COLO668 (cell line): ENCODE data around the gene ACTL6A.
A peak's percentile ranks its signal among the peaks of the same experiment; 100 is the strongest.
"Not testable (repeated sequence)": the region's sequence is repeated elsewhere in the genome, so short reads cannot be mapped to it uniquely, and the experiment has no call there.

Experiments
- DNase-seq: peaks from one replicate; lab custom pipeline; 2025; ENCODE audit not compliant: unreplicated experiment; lab: John Stamatoyannopoulos, UW

ACTL6A gene

DNA sequence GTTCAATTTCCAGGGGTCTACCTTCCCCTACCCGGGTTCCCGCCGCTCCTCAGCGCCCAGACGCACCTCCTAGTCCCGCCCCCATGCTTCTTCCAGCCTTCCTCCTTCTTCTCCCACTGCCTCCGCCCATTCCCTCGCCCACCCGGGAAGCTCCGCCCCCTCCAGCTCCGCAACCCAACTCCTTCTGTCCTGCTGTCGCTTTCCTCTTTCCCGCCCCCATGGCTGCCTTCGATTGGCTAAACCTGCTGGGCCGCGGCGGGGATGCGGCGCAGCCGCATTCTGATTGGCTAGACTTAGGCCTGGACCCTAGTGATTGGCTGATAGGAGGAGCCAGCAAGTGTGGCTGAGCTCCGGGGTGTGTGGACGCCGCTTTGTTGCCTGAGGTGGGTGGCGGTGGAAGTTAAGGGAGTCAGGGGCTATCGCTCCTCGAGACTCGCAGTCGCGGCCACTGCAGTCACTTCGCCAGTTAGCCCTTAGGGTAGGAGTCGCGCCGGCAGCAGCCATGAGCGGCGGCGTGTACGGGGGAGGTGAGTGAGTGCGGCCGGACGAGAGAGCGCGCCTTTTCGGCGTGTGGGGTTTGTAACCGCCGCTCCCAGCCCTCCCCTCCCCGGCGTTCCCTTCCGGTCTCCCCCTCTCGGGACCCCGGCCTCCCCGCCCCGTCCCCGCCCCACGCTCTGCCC lies at the start of gene ACTL6A:
Gene ACTL6A (plus strand): TSS at position 336 of the 680 bp plus-strand sequence. CDS start 167 bp downstream, at position 503.
- DNase-seq = peak; percentile 96

DNA sequence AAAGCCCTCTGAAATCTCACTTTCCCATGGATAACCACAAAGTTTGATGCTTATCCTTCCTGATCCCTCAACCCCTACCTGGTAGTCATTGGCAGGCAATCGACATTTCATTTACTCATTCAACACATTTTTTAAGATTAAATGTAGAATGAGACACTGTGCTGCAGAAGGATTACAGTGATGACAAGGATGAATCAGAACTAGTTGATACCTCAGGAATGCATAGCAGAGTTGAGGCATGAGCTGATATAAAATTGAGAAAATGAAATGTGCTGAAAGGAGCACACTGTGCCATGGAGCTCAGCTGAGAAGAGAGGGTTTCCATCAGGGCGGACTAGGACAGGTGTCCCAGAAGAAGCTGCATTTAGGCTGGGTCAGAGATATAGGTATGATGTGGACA lies 48.9 kb upstream of the ACTL6A start:
- DNase-seq = no peak

DNA sequence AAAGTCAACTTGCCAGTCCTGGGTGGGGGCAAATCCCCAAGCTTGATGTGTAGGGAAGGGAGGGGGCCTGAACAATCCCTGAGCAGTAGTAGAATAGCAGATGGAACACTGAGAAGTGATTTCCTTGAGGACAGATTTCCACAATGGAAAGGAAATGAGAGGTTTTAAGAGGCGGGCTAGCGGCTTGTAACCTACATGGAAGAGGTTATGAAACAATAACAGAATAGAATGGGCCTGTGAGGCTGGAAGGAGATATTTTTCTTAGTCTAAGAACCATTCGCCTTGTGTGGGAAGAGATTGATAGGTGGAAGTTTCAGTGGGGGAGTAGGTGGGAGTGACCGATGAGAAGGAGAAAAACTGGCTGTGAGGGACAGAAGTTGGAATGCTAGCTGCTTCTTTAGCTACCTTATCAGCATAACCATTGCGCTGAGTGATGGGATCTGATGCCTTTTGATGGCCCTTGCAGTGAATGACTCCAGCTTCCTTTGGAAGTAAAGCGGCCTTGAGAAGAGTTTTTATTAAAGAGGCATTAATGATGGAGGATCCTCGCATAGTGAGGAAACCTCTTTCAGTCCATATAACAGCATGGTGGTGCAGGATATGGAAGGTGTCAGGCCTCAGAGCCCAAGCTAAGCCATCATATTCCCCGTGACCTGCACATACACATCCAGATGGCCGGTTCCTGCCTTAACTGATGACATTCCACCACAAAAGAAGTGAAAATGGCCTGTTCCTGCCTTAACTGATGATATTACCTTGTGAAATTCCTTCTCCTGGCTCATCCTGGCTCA lies 46.1 kb upstream of the ACTL6A start:
- not testable (repeated sequence) for DNase-seq

DNA sequence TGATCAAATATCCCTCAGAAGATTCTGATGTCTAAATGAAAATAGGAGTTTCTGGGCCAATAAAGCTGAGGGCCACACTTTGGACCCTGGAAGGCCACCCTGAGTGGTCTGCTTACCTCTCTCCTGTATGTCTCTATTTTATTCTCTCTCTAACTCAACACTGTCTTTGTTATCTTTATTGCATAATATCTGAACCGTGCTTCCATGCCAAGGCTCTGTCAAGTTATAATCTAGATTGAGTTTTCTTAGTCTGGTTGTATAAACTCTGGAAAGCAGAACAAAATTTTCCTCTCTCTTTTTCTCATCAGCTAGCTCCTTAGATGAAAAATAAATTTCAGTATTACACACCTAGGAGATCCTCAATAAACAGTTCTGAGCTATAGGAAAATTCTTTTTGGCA lies 36.2 kb upstream of the ACTL6A start:
- no peak for DNase-seq

DNA sequence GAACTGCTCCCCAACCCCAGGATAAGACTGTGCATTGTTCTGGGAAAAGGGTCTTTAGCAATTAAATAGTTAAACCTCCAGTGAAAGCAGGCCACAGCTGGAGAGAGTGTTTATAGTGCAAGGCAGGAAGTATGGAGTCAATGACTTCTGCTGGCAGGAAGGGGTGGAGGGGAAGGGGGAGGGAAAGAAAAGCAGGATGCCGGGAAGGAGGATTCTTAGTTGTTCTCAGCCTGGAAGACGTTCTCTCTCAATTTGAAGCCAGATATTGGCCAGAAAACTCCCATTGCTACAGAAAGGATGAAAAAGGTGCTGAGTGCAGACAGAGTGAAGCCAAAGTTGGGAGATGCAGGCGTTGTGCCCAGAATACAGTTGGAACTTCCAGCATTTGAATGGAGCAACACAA lies 35.7 kb upstream of the ACTL6A start:
- no peak for DNase-seq

DNA sequence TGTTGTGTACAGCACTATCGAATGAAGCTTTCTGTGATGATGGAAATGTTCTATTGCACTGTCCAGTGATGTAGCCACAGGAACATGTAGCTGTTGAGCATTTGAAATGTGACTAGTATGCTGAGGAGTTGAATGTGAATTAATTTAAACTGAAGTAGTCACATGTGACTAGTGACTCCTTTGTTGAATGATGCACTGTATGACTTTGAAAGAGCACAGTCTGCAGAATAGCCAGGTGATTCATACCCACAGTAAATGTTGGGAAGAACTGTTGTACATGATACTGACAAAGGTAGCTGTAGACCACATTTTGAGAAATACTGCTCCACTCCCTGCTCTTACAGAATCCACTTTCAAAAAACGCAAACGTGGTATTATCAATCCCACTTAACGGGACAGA lies 34.0 kb upstream of the ACTL6A start:
- DNase-seq = no peak

DNA sequence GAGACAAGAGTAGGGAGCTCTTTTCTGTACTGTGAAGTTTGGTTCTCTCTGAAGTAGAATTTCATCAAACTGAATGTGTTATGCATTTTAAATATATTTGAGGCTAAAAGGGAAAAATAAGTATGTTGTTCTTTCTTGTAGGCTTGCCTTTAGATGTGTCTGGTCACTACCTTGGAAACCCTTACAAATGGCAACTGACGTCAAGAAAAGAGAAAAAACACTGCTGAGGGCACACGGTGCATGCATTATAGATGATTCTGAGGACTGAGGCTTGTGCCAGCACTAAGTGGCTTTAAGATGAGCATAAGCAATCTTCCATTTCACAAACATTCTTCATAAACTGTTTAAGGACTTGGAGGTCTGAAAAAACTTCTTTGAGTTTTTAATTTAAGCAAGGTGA lies 31.1 kb upstream of the ACTL6A start:
- DNase-seq = no peak

DNA sequence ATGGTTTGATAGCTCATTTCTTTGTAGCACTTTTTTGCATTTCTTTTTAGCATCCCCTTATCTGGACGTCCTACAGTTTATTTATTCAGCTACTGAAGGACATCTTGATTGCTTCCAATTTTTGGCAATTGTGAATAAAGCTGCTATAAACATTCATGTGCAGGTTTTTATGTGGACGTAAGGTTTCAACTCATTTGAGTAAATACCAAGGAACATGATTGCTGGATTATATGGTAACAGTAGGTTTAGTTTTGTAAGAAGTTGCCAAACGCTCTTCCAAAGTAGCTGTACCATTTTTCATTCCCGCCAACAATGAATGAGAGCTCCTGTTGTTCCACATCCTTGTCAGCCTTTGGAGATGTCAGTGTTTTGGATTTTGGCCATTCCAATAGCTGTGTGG lies 29.5 kb upstream of the ACTL6A start:
- DNase-seq = no peak

DNA sequence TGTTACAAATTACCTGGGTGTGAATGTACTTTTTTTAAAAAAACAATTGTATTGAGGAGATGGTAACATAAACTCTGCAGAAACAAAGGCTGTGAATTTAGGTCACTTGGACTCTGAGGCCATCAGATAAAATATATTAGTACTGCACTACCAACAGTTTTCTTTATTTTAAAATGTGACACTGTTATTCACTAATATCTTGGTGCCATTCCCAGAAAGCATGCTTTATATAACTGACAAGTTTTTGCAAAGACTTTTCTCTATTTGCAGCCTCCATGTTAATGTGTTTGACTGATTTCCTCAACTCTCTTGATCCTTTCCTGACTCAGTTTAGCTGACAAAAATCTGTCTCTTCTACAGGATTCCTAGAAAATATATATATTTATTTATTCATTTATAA lies 26.5 kb upstream of the ACTL6A start:
- DNase-seq = no peak

DNA sequence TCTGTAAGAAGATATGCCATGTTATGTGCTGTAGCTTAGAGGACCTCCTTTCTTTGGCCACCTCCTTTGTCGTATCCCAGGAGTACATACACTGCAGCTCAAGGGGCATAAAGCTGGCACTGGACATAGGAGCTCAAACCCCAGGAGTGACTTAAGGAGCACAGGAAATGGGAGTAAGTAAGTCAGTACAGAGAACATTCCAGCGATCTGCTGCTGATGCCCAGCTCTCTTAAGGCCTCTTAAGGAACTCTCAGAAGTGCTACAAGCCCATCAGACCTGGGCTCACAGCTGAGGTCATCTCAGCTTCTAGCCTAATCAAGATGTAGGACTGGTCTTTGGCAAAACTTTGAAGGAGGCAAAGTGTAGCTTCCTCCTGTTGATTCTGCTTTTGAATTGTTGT lies 21.6 kb upstream of the ACTL6A start:
- DNase-seq = no peak

DNA sequence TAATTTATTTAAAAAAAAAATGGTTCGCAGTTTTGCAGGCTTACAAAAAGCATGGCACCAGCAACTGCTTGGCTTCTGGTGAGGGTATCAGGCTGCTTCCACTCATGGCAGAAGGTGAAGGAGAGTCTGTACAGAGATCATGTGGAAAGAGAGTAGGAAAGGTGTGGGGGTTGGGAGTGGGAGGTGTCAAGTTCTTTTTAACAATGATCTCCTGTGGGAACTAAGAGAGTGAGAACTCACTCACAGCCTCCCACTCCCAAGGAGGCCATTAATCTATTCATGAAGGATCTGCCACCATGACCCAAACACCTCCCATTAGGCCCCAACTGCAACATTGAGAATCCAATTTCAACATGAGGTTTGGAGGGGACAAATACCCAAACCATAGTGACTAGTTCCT lies 21.1 kb upstream of the ACTL6A start:
- DNase-seq = no peak

DNA sequence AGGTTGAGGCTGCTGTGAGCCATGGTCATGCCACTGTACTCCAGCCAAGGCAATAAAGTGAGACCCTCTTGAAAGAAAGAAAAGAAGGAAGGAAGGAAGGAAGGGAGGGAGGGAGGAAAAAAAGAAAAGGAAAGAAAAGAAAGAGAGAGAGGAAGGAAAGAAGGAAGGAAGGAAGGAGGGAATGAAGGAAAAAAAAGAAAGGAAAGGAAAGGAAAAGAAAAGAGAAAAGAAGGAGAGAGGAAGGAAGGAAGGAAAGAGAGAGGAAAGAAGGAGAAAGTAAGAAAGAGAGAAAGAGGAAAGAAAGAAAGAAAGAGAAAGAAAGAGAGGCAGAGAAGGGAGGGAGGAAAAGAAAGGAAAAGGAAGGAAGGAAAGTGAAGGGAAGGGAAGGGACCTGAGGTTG lies 20.4 kb upstream of the ACTL6A start:
- DNase-seq = no peak

DNA sequence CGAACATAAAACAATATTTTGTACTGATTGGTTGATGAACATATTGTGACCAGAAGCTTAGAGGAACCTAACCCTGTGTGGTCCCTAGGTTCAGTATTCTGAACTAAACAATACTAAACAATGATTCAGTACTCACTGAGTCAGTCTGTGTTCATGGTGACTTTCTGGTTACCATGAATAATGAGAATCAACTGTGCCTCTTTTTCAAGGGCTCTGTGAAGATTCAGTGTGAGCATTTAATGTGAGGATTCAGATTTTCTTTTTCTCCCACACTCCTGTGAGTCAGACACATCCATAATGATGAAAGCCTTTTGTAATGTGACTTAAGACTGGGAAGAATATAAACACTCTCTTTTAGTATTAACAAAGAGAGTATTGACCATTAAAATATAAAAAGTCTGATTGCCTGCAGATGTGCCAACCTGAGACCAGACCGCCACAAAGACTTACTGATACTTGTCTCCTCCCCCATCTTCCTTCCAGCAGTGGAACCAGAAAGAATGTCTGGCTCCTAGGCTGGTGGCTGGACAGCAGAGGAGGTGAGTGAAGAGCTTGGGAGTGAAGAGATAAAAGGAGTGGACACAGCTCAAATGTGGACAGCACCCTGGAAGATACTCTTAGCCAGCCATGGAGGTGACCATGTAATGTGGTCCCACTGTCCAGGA lies 17.6 kb upstream of the ACTL6A start:
- DNase-seq = no peak

DNA sequence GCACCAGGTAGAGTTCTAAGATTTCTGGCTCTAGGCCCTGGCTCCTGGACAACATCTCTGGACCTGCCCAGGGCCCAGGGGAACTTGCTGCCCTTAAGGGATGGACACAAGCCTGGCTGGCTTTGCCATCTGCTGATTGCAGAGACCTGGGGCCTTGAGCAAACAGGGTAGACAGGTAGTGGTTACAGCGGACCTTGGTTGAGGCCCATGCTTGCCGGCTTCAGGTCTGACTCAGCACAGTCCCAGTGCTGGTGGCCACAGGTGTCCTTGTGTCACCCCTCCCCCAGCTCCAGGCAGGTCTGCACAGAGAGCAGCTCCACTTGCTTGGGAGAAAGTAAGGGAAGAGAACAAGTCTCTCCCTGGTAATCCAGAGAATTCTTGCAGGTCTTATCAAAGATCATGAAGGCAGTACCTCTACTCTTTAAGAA lies 15.9 kb upstream of the ACTL6A start:
- no peak for DNase-seq

DNA sequence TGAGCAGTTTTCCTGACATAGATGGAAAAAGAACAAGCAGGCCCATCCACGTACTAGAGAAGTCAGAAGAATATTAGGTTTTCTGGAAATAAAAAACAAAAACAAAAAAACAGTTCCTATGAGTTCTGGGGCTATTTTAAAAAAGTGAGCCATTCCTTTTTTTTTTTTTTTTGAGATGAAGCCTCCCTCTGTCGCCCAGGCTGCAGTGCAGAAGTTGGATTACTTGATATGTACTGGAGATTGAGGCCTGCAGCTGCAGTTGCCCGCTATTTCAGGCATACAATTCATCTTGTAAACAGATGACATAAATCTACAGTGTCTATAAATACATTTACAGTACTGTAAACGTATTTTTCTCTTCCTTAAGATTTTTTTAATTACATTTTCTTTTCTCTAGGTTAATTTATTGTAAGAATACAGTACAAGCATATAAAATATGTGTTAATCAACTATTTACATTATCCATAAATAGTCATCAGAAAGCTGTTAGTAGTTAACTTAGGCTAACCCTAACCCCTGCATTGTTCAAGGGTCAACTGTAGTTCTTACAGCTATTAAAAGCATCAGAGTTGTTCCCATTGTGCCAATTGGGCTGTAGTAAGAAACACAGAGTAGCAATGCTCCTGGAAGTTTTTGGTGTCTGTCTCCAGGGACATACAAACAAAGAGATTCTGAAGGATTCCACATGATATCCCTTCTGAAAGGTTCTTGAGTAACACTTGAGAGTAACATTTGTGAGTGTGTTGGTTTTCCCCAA lies 11.2 kb upstream of the ACTL6A start:
- no peak for DNase-seq

DNA sequence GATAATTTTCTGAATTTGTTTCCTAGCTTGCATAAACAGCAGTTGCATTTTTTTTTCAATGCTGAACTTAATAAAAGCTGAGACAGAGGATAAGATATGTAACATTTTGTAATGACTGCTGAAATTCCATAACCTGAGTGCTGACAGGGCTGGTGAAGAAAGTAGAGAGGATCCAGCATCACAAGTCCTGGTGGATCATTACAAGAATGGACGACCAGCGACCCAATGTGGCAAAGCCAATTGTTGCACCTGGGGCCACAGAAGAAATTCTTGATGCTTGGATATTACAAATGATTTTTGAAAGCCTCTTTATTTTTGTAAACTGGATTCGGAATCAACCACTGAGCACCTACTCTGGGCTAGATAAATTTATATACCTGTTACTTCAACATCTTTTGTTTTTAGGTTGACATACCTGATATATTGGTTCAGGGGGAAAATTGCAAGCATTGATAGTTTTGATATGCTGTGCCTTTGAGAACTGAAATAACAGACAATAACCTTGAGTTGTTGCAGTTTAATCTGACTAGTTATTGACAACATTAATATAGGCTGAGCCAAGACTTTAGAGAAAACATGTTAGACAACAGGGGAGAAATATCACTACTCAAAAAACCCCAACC lies 3.9 kb upstream of the ACTL6A start:
- DNase-seq = peak; percentile 29

DNA sequence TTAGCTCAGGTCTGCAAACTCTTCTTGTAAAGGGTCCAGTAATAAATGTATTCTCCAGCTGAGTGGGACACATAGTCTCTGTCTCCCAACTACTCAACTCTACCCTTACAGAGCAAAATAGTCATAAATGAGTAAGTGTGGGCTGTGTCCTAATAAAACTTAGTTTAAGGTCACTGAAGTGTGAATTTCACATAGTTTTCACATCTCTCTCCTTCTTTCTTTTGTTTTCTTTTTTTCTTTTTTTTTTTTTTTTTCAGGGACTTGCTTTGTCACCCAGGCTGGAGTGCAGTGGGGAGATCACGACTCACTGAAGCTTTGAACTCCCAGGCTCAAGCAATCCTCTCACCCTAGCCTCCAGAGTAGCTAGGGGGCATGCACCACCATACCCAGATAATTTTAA lies 1.9 kb upstream of the ACTL6A start:
- DNase-seq = no peak

DNA sequence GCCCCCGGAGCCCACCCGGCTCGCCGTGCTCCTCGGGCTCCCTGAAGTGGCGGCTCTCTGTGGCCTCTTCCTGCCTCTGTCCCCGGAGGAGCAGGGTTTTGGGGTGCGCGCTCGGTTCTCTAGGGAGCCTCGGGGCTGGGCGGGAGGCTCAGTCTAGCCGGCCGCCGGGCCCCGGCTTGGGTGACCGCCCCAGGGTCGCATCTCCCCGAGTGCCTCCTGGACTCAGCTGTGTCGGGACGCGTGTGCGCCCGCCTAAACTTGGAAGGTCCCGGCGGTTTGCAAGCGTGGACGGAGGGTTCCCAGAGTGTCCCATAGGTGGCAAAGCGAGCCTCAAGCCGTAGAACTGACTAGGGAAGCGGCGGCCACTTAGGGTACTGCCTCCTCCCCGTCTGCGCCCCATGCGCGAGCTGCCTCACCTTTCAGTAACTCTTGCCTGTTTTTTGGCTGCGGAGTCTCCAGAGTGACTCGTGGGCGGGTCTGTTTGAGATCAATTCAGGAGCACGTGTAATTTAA lies 601 bp downstream of the ACTL6A start:
- DNase-seq = peak; percentile 60

DNA sequence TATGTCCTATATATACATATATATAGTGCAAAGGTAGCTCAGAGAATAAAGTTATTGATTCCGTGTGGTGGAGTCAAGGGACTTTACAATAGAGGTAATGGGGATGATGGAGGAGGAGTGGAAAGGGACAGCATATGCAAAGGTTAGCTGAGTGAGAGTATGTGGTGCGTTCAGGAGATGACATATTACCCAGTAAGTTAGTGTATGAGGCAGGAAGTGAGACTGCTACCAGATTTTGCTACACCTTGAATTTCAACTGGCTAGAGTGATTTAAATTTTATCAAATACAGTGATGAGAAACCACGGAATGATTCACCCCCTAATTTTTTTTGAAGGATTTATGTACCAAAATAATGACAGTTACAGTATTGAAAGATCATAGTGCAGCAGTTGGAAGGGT lies 2.8 kb downstream of the ACTL6A start:
- DNase-seq = no peak

DNA sequence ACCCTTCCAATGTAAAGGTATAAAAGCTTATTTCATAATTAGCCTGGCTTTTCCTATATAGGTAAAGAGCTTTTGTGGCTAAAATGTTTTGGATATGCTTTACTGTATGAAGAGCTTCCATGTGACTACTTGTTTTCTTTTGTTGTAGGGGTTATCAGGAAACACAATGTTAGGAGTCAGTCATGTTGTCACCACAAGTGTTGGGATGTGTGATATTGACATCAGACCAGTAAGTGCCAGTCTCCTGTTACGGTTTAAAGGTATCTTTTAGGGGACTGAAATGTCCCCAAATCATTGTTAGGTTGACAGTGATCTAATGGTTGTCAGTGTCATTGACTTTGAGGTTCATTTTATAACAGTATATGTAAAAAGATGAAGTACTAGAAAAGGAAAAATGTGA lies 18.3 kb downstream of the ACTL6A start:
- no peak for DNase-seq

DNA sequence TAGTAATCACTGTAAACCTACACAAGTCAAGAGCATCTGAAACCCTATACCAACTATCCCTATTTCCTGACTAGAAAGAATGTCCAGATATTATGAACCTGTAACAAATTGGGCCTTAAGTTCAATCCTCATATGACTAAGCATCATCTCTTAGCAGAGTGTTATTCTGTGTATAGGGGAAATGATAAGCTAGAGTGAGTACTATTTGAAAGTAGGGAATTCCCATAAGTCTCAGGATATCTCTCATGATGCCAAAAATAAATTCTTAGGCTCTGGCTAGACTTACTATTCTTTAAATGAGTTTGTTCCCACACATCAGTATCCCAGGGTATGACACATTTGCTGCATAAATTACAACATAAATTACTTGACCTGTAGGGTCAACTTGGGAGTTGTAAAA lies 26.4 kb downstream of the ACTL6A start:
- no peak for DNase-seq
